ENCODE data around the gene RPS6KA2.

Gene RPS6KA2

GRCh38 chr6:166503167-166503744 lies 123.8 kb downstream of the RPS6KA2 start:
- no peak overlapping the region for H3K4me3 ChIP-seq (ENCODE audit: control insufficient read depth, low read depth, low read length)
- DNase-seq (ENCODE audit: low read depth) = no peak
- no peak for TF ChIP-seq CTCF (conservative IDR thresholded peaks at IDR 0.05; ENCODE audit: control insufficient read depth, insufficient read depth, low read depth, low read length)

GRCh38 chr6:166502453-166502852 lies 124.6 kb downstream of the RPS6KA2 start:
- no peak for TF ChIP-seq CTCF (conservative IDR thresholded peaks at IDR 0.05; ENCODE audit: control insufficient read depth, insufficient read depth, low read depth, low read length)
- no peak overlapping the region for H3K4me3 ChIP-seq (ENCODE audit: control insufficient read depth, low read depth, low read length)
- no peak for DNase-seq (ENCODE audit: low read depth)

GRCh38 chr6:166501246-166501645 lies 125.8 kb downstream of the RPS6KA2 start:
- no peak for DNase-seq (ENCODE audit: low read depth)
- TF ChIP-seq CTCF (conservative IDR thresholded peaks at IDR 0.05; ENCODE audit: control insufficient read depth, insufficient read depth, low read depth, low read length) = no peak
- no peak overlapping the region for H3K4me3 ChIP-seq (ENCODE audit: control insufficient read depth, low read depth, low read length)

- no peak for TF ChIP-seq CTCF (conservative IDR thresholded peaks at IDR 0.05; ENCODE audit: control insufficient read depth, insufficient read depth, low read depth, low read length)
- DNase-seq (ENCODE audit: low read depth) = no peak
- H3K4me3 ChIP-seq (ENCODE audit: control insufficient read depth, low read depth, low read length) = no peak overlapping the region
These were observed 126.8 kb downstream of the RPS6KA2 start for GRCh38 chr6:166500246-166500645.

GRCh38 chr6:166499350-166500163 lies 127.5 kb downstream of the RPS6KA2 start:
- DNase-seq (ENCODE audit: low read depth) = no peak
- TF ChIP-seq CTCF (conservative IDR thresholded peaks at IDR 0.05; ENCODE audit: control insufficient read depth, insufficient read depth, low read depth, low read length) = no peak
- H3K4me3 ChIP-seq (ENCODE audit: control insufficient read depth, low read depth, low read length) = no peak overlapping the region

- no peak for DNase-seq (ENCODE audit: low read depth)
- no peak overlapping the region for H3K4me3 ChIP-seq (ENCODE audit: control insufficient read depth, low read depth, low read length)
- TF ChIP-seq CTCF (conservative IDR thresholded peaks at IDR 0.05; ENCODE audit: control insufficient read depth, insufficient read depth, low read depth, low read length) = no peak
These were observed 128.2 kb downstream of the RPS6KA2 start for GRCh38 chr6:166498661-166499349.

All from fibroblast of mammary gland (primary cell).